Fibroblast of mammary gland (primary cell): ENCODE results near the gene C5.

Experiments
- DNase-seq: peaks from one replicate; pipeline ENCODE4 v3.0.0-alpha.2; 2010; ENCODE audit warnings: low read depth
- H3K4me3 ChIP-seq: 2 replicates; pipeline ENCODE4 v1.5.1; 2011; ENCODE audit warnings: low read depth, mild to moderate bottlenecking, low read length, moderate library complexity; ENCODE audit not compliant: control insufficient read depth
- TF ChIP-seq, protein P1 (sequence below): conservative IDR thresholded peaks from 2 replicates; pipeline ENCODE4 v1.5.1; 2011; ENCODE audit warnings: low read depth, low read length, inconsistent platforms; ENCODE audit not compliant: control insufficient read depth, insufficient read depth

C5 gene

DNA sequence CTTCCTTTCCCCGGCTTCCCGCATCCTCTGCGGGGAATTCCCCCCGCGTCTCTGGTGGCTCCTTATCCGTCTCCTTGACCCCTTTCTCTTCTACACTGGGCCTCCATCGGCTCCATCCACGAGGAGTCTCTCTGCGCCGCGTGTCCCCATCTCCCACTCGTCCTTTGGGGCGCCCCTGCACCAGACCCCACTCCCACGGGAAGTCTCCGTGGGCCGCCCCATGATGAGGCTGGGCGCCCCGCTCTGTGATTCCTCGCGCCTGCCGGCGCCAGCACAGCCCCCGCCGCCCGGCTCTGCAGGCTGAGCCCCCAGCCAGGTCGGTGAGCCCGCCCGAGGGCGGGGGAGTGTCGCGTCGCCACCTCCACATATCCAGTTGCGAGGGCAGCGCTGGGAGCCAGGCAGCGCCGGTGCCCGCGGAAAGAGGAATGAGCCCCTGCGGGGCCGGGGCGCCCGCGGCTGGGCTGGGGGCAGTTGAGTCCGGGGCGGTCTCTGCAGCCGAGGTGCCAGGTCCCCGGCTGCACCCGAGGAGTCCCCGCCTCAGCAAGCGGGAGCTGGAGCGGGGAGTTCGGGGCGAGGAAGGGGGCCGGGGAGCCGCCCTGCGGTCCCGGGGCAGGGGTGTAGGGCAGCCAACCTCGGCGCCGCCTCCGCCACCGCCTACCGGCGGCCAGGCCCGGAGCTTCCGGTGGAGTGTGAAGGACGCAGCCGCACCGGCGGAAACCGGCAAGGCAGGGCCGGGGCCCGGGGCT lies 121.4 kb downstream of the C5 start:
- peak overlapping the region; percentile 48 for H3K4me3 ChIP-seq
- DNase-seq: no peak
- TF ChIP-seq, protein P1, sequence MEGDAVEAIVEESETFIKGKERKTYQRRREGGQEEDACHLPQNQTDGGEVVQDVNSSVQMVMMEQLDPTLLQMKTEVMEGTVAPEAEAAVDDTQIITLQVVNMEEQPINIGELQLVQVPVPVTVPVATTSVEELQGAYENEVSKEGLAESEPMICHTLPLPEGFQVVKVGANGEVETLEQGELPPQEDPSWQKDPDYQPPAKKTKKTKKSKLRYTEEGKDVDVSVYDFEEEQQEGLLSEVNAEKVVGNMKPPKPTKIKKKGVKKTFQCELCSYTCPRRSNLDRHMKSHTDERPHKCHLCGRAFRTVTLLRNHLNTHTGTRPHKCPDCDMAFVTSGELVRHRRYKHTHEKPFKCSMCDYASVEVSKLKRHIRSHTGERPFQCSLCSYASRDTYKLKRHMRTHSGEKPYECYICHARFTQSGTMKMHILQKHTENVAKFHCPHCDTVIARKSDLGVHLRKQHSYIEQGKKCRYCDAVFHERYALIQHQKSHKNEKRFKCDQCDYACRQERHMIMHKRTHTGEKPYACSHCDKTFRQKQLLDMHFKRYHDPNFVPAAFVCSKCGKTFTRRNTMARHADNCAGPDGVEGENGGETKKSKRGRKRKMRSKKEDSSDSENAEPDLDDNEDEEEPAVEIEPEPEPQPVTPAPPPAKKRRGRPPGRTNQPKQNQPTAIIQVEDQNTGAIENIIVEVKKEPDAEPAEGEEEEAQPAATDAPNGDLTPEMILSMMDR: no peak

DNA sequence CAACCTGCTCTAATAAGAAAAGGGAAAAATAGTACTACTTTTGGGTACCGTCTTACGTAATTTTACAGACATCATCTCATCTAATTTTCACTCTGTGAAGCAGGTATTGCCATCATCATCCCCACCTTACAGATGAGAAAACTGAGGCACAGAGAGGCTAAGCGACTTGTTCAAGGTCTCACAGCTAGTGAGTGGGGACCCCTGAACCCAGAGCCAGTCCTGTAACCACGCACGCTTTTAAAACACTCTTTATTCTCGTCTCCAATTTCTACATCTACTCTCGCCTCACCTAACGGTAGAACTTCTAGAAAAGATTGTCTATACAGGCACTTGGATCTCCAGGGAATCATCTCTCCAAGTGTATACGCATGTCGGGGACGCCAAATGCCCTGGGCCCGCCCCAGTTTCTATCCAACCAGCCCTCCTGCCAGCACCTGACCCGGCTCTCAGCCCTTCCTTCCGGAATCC lies 122.0 kb downstream of the C5 start:
- TF ChIP-seq, protein P1: no peak
- peak overlapping the region; percentile 48 for H3K4me3 ChIP-seq
- DNase-seq: no peak

DNA sequence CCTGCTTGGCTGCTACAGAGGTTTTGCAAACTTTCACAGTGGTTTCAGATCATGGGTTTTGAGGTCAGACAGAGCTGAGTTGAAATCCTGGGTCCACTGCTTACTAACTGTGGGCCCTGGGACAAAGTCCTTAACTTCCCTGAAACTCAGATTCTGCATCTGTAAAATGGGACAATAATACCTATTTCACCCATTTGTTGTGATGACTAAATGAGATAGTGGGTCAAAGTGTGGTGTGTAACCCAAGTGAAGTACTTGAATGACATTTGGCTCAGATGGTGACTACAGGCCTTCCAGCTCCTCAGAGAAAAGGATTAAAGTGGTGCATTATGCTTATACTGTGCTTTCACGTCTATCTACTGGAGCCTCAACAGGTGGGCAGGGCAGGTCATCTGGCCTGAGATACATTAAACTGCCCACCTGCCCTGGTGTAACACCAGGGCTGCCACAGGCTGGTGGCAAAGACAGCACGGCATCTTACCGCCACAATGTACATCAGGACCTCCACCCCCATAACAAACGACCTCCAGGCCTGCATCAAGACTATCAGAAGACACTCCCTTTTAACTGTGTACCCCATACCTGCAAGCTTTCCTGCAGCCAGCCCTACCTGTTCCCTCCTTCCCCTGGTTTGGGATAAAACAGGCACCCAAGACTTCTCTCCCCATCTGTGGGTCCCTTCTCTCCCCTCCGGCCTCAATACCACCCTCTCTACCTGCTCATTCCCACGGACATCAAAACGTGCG lies 122.6 kb downstream of the C5 start:
- TF ChIP-seq, protein P1: no peak
- no peak for DNase-seq
- no peak overlapping the region for H3K4me3 ChIP-seq

DNA sequence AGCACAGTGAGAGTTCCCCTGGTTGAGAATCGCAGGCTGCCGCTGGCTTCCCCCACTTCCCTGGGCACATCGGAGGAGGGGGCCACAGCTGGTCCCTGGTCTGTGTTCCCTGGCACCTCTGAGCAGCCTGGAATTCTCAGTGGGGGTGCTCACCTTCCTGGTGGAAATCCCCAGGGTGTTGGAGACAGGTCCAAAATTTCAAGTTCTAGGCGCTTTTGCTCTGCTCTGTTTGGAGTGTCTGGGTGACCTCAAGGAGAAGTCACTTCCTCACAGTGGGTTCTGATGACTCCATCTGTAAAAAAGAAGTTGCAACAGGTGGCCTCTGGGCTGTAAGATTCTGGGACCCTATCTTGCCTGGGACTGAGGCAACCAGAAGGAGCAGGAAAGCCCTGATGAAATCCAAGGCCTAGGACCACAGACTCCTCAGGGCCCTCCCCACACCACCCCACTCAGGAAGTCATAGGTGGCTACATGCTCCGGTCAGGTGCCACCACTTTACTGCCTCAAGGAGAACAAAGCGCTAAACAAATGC lies 123.6 kb downstream of the C5 start, which contains the start of gene TRAF1:
Gene TRAF1, minus strand, starts transcription at position 400 of the 532 bp plus-strand sequence. CDS start 721 bp downstream, outside the sequence.
- DNase-seq: no peak
- TF ChIP-seq, protein P1: no peak
- no peak within 1 kb of the TSS for H3K4me3 ChIP-seq

DNA sequence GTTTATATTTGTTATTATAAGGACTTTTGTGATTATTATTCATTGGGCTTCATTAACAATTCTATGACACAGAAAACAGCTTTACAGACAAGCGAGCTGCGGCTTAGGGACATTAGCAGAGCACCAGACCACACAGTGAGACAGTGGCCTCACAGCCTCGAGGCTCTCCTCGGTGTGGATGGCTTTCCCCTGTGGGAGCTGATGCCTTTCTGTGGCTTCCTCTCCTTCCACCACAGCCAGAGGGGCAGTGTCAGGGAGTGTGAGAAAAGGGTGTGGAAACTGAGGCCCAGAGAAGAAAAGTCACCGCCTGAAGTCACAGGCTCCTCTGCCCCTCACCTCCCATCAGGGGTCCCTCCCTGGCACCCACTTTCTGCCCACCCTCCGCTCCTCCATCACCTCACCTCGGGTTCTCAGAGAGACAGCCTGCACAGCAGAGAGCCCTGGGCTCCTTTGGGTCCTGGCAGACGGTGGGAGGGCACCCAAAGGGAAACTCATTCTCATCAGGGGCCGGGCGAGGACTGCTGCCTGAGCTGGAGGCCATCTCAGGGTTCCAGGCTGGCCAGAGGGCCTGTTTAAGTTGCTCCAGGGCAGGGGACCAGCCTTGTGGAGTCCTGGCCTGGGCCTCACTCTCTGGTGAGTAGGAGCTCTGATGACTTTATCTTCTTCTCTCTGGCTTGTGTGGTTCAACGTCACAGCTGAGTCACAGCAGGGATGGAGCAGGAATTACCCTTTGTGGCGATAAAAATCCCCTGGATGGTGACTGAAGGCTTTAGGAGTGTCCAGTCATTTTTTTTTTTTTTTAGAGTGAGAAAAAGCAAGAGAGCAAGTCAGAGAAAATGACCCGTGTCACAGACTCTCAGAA lies 124.3 kb downstream of the C5 start:
- H3K4me3 ChIP-seq: no peak overlapping the region

More for the DNA sequence above, 124.3 kb downstream of the C5 start:
- DNase-seq: peak; percentile 95
- TF ChIP-seq, protein P1: no peak
